HG02588 (cell line): ENCODE results near the gene NDUFA5.
A peak's percentile ranks its signal among the peaks of the same experiment; 100 is the strongest.
"Not testable (repeated sequence)": the region's sequence is repeated elsewhere in the genome, so short reads cannot be mapped to it uniquely, and the experiment has no call there.

Source experiments
- ATAC-seq: cut with Tn5 transposase; IDR thresholded peaks from one replicate; pipeline ENCODE4 v1.9.1; 2021; ENCODE audit warnings: mild to moderate bottlenecking, moderate library complexity; ENCODE audit not compliant: unreplicated experiment

NDUFA5 gene

DNA sequence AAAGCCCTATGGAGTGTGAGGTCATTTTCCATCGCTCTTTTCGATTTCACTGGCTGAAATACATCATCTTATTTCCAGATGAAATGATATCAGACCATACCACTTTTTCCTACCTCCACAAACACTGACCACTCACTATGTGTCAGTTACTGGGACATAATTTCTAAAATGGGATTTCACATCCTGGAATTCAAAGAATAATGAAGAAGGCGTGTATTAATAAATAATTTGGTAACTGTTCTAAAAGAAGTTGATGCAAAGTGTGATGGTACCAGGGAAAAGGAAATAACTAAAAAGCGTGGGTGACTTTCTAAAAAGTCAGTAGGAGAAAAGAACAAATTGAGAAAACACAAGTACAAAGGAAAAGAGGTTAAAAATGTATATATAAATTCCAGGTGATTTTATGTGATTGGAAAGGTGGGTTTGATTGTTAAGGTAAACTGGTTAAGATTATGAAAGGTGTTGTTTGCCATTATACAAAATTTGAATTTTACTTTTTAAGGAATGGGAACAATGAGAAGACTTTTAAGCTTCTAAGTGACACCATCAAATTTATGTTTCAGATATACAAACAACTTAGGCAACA, 764 bp upstream of the NDUFA5 start:
- ATAC-seq = no peak

DNA sequence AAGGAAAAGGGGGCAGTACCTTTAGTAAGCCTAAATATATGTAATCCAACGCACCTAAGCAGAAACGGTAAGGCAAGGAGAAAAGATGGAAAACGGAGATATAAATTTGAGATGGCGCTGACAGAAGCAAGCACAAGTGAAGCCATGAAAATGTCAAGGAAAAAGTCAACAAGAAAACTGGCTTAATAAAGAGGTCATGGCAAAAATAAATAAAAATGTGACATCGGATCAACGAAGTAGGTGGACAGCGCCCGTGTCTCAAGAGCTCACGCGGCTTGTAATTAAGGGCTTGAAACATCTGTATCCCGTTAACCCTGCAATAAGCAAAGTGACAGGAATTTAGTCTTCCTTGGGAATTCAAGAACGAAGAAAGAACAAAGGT, 611 bp downstream of the NDUFA5 start:
- no peak for ATAC-seq

DNA sequence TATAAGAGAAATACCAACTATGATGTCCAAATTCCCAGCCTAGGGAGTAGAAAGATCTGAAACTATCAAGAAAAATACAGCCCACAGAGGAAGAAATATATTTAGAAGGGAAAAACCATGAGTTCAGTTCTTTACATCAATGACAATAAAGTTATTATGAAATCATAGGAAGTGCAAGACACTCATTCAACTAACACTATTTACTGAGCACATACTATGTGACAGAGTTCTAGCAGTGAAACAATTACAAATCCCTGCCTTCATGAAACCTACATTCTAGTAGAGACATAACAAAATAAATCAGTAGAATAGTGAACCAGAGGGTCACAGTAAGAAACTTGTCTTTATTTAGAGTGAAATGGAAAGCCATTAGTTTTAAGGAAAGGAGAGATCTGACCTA, 2.1 kb downstream of the NDUFA5 start:
- no peak for ATAC-seq

DNA sequence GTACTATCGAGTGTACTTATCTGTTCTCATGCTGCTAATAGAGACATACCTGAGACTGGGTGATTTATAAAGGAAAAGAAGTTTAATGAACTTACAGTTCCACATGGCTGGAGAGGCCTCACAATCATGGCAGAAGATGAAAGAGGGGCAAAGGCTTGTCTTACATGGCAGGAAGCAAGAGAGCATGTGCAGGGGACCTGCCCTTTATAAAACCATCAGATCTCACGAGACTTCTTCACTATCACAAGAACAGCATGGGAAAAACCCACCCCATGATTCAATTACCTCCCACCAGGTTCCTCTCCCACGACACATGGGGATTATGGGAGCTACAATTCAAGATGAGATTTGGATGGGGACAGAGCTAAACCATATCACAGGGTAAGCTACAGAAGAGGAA, 4.5 kb downstream of the NDUFA5 start:
- no peak for ATAC-seq

DNA sequence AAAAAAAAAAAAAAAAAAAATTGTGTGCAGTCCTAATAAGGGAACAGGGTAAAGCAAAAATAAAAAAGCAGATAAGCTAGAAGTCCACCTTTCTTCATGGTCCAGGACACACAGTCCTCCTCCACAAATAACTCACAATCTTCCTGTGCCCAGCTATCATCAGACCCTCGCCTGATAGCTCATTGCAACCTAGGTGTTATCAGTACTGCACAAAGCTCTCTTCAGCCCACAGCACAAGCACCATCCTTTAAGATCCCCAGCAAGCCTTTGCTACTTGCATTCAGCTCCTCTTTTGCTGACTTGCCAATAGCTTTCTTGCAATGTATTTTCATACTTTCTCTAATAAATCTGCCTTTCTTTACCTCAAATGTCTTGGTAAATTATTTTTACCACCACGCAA, 5.0 kb downstream of the NDUFA5 start:
- ATAC-seq = no peak

DNA sequence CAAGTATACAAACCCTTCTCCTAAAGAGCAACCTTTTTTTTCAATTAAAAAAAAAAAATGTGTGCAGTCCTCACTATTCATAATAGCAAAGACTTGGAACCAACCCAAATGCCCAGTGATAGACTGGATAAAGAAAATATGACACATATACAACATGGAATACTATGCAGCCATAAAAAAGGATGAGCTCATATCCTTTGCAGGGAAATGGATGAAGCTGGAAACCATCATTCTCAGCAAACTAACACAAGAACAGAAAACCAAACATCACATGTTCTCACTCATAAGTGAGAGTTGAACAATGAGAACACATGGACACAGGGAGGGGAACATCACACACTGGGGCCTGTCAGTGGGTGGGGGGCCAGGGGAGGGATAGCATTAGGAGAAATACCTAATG, 5.5 kb downstream of the NDUFA5 start:
- ATAC-seq = not testable (repeated sequence)

DNA sequence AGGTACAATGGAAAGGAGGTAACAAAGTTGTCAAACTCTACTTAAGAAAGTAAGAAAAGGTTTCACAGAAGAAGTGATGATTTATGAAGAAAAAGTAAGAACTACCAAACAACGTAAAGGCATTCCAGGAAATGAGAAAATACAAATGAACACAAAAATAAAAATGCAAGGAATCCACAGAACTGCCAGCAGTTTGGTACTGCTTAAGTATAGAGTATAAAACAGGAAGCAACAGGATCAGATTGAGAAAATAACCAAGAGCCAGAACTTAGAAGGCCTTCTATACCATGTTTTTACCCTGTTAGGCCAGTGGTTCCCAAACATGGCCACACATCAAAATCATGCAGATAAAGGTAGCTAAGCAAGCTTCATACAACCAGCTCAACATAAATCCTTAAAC, 9.2 kb downstream of the NDUFA5 start:
- no peak for ATAC-seq

DNA sequence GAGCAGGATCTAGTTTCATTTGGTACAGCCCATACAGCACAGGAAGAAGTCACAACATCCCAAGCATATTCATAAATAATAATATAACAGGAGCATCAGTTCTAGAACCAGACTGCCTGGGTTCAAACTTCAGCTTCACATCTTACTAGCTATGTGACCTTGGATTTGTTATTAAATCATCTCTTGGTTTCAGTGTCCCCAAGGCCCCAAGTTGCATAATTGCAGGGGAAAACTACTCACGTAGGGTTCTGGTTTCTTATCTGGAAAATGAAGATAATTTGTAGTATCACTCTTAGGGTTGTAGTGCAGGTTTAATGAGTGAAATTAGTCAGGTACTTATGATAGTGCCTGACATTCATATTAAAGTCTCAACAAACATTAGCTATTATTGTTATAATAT, 17.7 kb downstream of the NDUFA5 start:
- ATAC-seq = no peak

DNA sequence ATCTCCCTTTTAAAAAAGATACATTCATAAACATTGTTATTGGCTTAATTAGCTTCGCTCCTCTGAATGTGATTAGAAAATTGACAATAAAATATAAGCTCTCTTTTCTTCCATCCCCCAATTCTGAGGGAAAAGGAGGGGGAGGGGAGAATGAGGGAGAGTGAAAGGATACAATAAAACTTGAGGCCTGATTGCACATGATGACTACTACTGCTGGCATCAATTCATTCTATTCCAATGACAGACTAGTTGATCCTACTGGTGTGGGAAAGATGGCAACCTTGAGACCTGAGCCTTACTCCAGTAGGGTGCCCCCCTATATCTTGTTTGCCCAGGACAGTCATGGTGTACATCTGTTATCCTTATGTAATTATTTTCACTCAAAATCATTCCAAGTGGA, 18.7 kb downstream of the NDUFA5 start:
- ATAC-seq = no peak

DNA sequence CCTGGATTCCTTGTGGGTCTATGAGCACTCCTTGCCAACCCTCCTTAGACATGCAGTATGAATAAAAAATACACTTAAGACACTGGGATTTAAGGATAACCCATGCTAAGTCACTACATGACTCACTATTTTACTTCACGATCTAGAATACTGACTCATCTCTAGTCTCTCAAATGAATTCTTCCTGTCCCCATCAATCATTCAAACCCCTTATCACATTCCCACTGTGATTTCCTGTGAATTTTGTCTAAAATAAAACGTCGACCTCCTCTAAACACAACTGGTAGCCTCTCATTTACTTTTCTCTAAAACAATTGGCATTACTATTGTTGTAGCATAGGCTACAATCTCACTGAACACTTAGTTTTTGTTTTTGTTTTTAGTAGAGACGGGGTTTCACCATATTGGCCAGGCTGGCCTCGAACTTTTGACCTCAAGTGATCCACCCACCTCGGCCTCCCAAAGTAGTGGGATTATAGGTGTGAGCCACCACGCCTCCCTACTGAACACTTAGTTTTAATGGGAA, 19.4 kb downstream of the NDUFA5 start:
- ATAC-seq = no peak

DNA sequence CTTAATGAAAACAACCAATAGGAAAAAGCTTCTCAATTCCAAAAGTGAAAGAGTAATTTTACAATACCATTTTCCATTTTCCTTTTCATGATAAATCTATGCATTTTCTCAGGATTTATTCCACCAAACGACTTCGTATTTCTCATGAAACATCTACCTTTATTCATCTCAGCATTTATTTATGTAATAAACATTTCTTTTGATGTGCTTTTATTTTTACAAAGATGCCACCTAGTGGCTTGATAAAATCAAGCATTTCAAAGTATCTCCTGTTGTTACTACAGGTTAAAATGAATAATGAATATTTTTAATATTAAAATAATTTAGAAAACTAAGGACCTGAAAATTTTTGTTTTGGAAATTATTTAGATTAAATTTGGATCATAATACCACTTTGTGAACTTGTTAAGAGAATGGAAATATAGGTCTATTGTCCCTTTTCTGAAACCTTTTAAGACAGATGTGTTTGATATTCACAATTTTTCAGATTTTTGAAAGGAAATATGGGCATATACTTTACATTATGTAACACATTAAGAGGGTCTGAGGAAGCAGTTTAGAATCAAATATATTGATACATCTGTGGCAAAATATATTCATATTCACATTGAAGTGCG, 20.5 kb downstream of the NDUFA5 start:
- no peak for ATAC-seq

DNA sequence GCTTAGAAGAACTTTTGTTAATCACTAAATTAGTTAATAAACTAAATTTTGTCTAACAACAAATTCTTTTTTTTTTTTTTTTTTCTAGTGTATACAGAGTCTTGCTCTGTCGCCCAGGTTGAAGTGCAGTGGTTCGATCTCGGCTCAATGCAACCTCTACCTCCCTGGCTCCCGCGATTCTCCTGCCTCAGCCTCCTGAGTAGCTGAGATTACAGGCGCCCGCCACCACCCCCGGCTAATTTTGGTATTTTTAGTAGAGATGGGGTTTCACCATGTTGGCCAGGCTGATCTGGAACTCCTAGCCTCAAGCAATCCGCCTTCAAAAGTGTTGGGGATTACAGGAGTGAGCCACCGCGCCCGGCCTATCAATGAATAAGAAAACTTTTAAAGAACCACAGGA, 22.1 kb downstream of the NDUFA5 start:
- no peak for ATAC-seq

DNA sequence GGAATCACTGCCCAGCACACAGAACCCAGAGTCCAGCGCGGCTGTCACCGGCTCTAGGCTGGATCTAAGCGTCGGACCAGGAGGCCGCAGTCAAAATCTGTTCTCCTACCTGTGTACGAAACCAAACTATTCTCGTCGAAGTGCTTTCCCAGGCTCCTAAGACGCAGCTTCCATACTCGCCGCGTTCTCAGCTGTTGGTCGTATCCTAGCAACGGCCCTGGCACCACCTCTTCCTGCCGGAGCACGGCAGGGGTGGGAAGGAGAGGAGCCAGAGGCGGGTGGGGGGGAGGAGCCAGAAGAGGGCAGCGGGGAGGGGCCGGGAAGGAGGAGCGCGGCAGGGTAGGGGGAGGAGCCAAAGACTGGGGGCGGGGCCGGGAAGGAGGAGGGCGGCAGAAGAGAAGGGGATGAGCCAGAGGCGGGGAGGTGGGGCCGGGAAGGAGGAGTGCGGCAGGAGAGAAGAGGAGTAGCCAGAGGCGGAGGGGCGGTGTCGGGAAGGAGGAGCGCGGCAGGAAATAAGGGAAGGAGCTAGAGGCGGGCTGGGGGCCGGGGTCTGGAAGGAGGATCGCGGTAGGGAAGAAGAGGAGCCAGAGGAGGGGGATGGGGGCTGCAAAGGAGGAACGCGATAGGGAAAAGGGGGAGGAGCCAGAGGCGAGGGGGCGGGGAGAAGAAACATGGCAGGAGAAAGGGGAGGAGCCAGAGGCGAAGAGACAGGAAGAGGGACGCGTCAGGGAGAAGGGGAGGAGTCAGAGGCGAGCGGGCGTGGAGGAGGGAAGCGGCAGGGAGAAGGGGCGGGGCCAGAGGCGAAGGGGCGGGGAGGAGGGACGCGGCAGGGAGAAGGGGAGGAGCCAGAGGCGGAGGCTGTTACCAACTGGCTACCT, 23.0 kb downstream of the NDUFA5 start, which contains the start of gene IQUB:
TSS of gene IQUB (minus strand) at position 213 of the 878 bp plus-strand sequence. CDS start 22,255 bp downstream, outside the sequence.
- peak; percentile 78 for ATAC-seq

DNA sequence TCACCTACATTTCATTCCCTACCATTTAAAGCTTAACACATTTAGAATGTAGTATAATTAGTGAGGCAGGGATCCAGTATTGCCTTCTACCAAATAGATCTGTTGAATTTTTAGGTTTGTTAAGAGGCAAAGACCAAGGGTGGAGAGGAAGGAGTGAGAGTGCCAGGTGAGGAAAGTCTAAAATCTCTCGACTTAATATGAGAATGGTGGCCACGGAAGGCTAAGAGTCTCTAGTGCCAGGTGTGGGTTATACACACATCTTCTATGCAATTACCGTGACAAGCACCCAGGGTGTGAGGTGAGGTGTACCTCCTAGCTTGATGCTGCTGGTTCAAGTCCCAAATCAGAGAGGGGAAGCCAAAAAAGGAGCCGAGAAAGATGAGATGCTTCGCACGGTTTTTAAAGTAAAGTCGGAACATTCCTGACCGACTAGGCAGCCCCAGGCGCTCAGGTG, 23.7 kb downstream of the NDUFA5 start:
- ATAC-seq = peak; percentile 6

DNA sequence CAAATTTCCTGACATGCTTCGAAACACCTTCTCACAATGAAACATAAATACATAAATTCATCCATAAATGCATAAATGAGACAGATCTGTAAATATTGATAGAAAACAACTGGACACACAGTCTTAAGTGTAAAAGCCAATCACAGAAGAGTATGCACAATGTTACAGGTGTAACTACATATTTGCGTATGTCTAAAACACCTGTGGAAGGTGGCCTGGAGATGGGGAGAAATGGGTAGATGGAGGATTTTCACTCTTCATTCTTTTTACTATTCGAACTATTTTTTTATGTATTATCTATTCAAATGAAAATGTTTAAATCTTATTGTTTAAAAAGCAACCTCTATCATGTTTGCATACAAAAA, 24.1 kb downstream of the NDUFA5 start:
- no peak for ATAC-seq

DNA sequence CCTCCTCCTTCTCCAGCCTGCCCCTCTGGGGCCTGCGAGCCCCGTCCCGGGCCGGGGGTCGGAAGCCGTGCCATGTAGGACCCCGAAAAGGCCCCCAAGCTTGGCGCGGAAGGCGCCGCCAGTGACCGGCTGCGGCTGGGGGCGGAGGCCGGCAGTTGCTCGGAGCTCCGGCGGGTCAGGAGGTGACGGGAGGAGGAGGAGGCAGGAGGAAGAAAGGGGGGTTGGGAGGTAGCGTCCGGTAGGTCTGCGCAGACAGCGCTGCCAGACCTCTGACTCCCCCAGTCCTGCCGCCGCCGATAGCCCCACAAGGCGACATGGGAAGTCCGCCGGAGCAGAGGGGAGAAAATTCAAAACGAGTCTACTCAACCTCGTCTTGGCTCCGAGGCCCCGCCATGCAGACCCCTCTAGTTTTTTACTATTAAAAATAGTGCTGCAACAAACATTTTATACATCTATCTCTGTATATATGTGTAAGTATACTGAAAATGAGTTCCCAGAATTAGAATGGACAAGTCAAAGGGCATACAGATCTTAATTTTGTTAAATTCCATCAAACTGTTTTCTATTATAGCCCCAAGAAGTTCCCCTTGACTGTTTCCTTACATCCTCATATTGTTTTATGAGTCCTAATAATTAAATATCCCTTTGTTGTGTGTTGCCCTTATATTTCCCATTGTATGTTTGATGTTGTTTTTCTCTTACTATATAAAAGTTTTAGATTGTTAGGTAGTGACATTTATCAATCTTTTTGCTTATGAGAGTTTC, 24.6 kb downstream of the NDUFA5 start:
- peak; percentile 26 for ATAC-seq

DNA sequence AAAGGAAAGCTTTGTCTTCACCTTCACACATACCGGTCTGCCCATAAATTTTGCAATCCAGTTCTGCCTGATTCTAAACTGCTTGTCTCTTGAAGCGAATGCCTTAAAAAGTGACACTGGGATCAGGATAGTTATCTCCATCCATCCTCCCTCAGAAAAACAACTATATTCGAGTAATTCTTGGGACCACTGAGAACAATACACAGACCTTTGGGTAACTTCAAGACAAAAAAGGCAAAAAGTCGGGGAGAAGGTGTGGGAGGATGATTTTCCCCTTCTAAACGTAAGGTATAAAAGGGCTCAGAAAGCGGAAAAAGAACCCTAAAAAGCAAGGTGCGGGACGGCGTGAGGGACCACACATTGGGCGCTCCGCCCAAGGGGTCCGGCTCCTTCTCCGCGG, 25.3 kb downstream of the NDUFA5 start:
- ATAC-seq = peak; percentile 1

DNA sequence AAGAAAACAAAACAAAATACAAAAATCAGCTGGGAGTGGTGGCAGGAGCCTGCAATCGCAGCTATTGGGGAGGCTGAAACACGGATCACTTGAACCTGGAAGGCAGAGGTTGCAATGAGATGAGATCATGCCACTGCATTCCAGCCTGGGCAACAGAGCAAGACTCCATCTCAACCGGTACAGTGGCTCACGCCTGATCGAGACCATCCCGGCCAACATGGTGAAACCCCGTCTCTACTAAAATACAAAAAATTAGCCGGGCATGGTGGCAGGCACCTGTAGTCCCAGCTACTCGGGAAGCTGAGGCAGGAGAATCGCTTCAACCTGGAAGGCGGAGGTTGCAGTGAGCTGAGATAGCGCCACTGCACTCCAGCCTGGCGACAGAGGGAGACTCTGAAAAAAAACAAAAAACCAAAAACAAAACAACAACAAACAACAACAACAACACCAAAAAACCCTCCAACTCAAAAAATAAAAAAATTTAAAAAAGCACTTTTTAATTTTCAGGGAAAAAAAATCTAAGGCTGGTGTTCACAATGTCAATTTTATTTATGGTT, 27.5 kb downstream of the NDUFA5 start:
- not testable (repeated sequence) for ATAC-seq

DNA sequence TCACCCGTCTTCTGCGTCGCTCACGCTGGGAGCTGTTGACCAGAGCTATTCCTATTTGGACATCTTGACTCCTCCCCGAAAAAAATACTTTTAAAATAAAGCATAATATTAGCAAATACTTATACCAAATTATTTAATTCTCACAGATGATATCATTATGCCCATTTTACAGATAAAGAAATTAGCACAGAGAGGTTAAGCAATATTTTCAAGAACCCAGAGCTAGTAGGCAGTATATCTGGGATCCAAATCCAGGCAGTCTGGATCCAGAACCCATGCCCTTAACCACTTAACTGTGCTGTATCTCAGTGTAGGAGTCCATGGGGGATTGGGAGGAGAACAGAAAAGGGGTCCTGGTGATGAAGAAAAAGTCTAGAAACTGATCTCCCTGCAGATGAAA, 29.4 kb downstream of the NDUFA5 start:
- no peak for ATAC-seq

DNA sequence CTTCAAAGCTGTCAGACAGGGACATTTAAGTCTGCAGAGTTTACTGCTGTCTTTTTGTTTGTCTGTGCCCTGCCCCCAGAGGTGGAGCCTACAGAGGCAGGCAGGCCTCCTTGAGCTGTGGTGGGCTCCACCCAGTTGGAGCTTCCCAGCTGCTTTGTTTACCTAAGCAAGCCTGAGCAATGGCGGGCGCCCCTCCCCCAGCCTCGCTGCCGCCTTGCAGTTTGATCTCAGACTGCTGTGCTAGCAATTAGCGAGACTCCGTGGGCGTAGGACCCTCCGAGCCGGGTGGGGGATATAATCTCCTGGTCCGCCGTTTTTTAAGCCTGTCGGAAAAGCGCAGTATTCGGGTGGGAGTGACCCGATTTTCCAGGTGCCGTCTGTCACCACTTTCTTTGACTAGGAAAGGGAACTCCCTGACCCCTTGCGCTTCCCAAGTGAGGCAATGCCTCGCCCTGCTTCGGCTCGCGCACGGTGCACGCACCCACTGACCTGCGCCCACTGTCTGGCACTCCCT, 29.8 kb downstream of the NDUFA5 start:
- ATAC-seq = not testable (repeated sequence)
